Hematopoietic multipotent progenitor cell (in vitro differentiated cells): ENCODE results near the gene SLC6A1. TPM values are rescaled to one million over a fixed set of nuclear protein-coding genes. Genes with fewer than 3 reads are reported as not detected.

Experiments
- DNase-seq, 3 donors: peaks; one replicate each; pipeline ENCODE4 v3.0.0-alpha.2; 2011 to 2015; ENCODE audit warnings: low read depth in 2 of 3, low spot score in 2 of 3
- total RNA-seq: library from RNA; depleted of rRNA; stranded (reverse); fragments of >200 nt; gene quantifications from one replicate; pipeline ENCODE4 v1.2.3, GENCODE V29; 2012

SLC6A1 gene
- under 0.01 TPM for total RNA-seq

GRCh38 chr3:10992017-10992942 is at the start of gene SLC6A1:
Gene SLC6A1 (plus strand): TSS chr3:10992748. CDS start chr3:11017212, 24,464 bp downstream.
- no peak for DNase-seq

- DNase-seq, result no peak
Observed at GRCh38 chr3:10944866-10945265, 47.7 kb upstream of the SLC6A1 start.

- peak in 2 of 3 donors; percentile 55 to 78 for DNase-seq
Observed at GRCh38 chr3:10945683-10946287, 46.8 kb upstream of the SLC6A1 start.

DNA sequence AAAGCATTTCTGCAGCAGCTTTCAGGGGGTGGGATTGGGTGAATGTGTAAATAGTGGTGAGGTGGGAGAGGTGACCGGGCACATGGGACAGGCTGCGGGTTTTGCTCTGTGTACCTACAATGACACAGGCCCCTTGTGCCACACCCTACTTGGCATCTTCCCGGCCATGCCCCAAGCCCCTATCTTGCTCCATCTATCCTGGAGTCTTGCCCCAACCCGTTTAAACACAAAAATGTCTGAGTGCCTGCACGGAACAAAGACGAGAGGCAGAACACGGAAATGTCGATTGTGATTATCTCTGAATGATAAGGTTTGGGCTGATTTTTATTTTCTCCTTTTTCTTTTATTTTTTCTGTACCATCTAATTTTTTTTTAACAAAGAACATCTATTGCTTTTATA is 46.0 kb upstream of the SLC6A1 start:
- no peak for DNase-seq

DNA sequence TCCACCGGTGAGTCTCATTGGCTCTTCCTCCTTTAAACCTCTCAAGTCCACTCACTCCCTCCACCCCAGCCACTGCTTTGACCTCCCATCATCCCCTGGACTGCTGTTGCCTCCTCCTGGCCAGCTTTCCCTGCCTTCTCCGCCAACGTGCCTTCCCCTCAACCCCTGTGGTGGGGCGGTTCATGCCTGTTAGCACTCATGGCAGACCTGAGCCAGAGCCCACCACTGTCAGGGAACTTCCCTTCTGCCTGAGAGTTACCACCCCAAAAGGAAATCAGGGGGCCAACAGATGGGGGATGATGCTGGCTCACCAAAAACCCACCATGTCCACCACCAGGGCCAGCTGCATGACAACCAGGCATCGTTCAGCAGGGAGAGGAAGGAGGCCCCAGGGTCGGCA is 44.2 kb upstream of the SLC6A1 start:
- no peak for DNase-seq

- no peak for DNase-seq
Observed at GRCh38 chr3:10949197-10949596, 43.4 kb upstream of the SLC6A1 start.

DNA sequence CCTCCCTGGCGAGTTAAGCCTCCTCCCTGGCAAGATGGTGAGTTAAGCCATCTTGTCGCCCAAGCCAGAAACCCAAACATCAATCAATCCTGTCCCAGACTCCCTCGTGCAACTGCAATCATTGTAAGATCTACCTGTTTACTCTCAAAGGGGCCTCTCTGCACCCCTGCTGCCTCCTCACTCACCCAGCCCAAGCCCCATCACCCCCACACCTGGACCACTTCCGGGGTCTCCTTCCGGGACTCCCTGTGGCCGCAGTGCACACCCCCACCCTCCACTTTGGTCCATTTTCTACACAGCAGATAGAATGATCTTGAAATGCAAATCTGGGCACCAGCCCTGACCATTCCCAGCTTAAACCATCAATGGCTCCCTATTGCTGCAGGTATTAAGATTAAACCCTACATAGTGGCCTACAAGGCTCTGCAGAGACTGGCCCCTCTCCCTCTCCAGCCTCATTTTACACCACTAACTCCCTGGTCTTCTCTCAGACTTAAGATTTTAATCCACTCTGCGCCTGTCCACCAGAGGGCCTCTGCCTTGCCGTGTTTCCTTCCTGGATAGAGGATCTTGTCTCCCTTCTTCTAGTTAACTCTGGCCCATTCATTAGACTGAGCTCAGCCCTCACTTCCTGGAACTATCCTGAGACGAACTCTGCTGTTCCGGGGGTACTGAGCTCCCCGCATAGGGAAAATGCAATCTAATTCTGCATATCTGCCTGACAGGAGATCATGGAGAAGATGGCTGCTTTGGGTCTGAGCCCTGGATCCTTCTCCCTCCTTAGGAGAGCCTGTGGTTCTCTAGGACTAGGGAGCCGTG is 41.9 kb upstream of the SLC6A1 start:
- peak in 1 of 3 donors; percentile 41 for DNase-seq

GRCh38 chr3:10951295-10951926 is 41.1 kb upstream of the SLC6A1 start:
- no peak for DNase-seq

- no peak for DNase-seq
Observed at GRCh38 chr3:10952525-10952924, 40.0 kb upstream of the SLC6A1 start.

GRCh38 chr3:10954740-10955139 is 37.8 kb upstream of the SLC6A1 start:
- no peak for DNase-seq

- no peak for DNase-seq
Observed at GRCh38 chr3:10955711-10956453, 36.7 kb upstream of the SLC6A1 start.

- no peak for DNase-seq
Observed at GRCh38 chr3:10956531-10956930, 36.0 kb upstream of the SLC6A1 start.

- no peak for DNase-seq
Observed at GRCh38 chr3:10956986-10957385, 35.6 kb upstream of the SLC6A1 start.

GRCh38 chr3:10957976-10958749 is 34.4 kb upstream of the SLC6A1 start:
- peak in 2 of 3 donors; percentile 16 to 64 for DNase-seq

DNA sequence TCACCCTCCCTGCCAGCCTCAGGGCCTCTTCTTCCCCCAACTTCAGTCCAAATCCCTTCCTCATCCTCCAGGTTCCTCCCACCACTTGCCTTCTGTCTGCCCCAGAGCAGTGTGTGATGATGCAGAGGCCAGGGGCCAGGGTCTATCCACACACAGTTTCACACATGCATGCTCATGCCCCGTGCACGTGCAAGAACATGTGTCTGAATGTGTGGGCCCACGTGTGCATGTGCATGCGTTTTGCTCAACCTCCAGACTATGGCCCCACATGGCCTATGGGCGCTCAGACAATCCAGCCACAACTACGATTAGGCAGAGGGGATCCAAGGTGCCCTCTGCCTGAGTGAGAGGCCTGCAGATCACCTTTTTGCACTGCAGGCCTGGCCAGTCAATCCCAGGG is 32.3 kb upstream of the SLC6A1 start:
- DNase-seq, result no peak

- DNase-seq, result no peak
Observed at GRCh38 chr3:10961921-10962320, 30.6 kb upstream of the SLC6A1 start.

- no peak for DNase-seq
Observed at GRCh38 chr3:10962481-10963036, 30.0 kb upstream of the SLC6A1 start.

- peak in 1 of 3 donors; percentile 58 for DNase-seq
Observed at GRCh38 chr3:10964537-10965167, 27.9 kb upstream of the SLC6A1 start.
